Trophoblast cell (in vitro differentiated cells and primary cell): Measurements from ENCODE around the gene ISG20.

Experiments
- DNase-seq, 2 donors: peaks; one replicate each; pipeline ENCODE4 v3.0.0-alpha.2; 2016
- H2AFZ ChIP-seq: 2 replicates; pipeline ENCODE4 v1.6.1; 2013; ENCODE audit warnings: low read length, moderate library complexity, mild to moderate bottlenecking; ENCODE audit not compliant: insufficient read depth, poor library complexity
- H2AK5ac ChIP-seq: 2 replicates; pipeline ENCODE4 v1.6.1; 2013; ENCODE audit warnings: mild to moderate bottlenecking, low read length
- H2BK120ac ChIP-seq: 2 replicates; pipeline ENCODE4 v1.6.1; 2013; ENCODE audit warnings: low read length, mild to moderate bottlenecking, moderate library complexity; ENCODE audit not compliant: insufficient read depth, poor library complexity
- H2BK12ac ChIP-seq: 2 replicates; pipeline ENCODE4 v1.6.1; 2013; ENCODE audit warnings: mild to moderate bottlenecking, low read length, moderate library complexity
- H2BK5ac ChIP-seq: 2 replicates; pipeline ENCODE4 v1.6.1; 2013; ENCODE audit warnings: low read length, low read depth, moderate library complexity, mild to moderate bottlenecking; ENCODE audit not compliant: poor library complexity
- H3K14ac ChIP-seq: 2 replicates; pipeline ENCODE4 v1.6.1; 2013; ENCODE audit warnings: mild to moderate bottlenecking, low read length
- H3K18ac ChIP-seq: 2 replicates; pipeline ENCODE4 v1.6.1; 2013; ENCODE audit warnings: mild to moderate bottlenecking, low read length
- H3K23ac ChIP-seq: 2 replicates; pipeline ENCODE4 v1.6.1; 2013; ENCODE audit warnings: low read length
- H3K27ac ChIP-seq: 2 replicates; pipeline ENCODE4 v1.5.1; 2013; ENCODE audit warnings: low read depth, mild to moderate bottlenecking, inconsistent platforms, low read length, moderate library complexity
- H3K27me3 ChIP-seq: 2 replicates; pipeline ENCODE4 v1.6.1; 2013; ENCODE audit warnings: inconsistent platforms, mild to moderate bottlenecking, low read length, moderate library complexity; ENCODE audit not compliant: insufficient read depth
- H3K36me3 ChIP-seq, 2 experiments: 1 replicate in 1 of 2; 2 replicates in 1 of 2; pipeline ENCODE4 v1.6.1; 2013; ENCODE audit warnings: low read length in 2 of 2, mild to moderate bottlenecking in 2 of 2, moderate library complexity in 1 of 2; ENCODE audit not compliant: insufficient read depth in 2 of 2, control insufficient read depth in 1 of 2
- H3K4ac ChIP-seq: 2 replicates; pipeline ENCODE4 v1.6.1; 2013; ENCODE audit warnings: low read depth, mild to moderate bottlenecking, low read length, moderate library complexity
- H3K4me1 ChIP-seq, 2 experiments: 1 replicate in 1 of 2; 2 replicates in 1 of 2; pipeline ENCODE4 v1.6.1; 2013; ENCODE audit warnings: low read length in 2 of 2, mild to moderate bottlenecking in 2 of 2, moderate library complexity in 1 of 2; ENCODE audit not compliant: insufficient read depth in 2 of 2, control insufficient read depth in 1 of 2
- H3K4me2 ChIP-seq: 2 replicates; pipeline ENCODE4 v1.6.1; 2013; ENCODE audit warnings: inconsistent platforms, mild to moderate bottlenecking, low read length, moderate library complexity
- H3K4me3 ChIP-seq: 2 replicates; pipeline ENCODE4 v1.5.1; 2013; ENCODE audit warnings: mild to moderate bottlenecking, low read depth, low read length, inconsistent platforms
- H3K79me1 ChIP-seq: one replicate; pipeline ENCODE4 v1.6.1; 2013; ENCODE audit warnings: low read length
- H3K79me2 ChIP-seq: 2 replicates; pipeline ENCODE4 v1.6.1; 2013; ENCODE audit warnings: low read length, mild to moderate bottlenecking; ENCODE audit not compliant: control insufficient read depth, insufficient read depth, poor library complexity
- H3K9ac ChIP-seq: 2 replicates; pipeline ENCODE4 v1.6.1; 2013; ENCODE audit warnings: mild to moderate bottlenecking, low read length
- H3K9me3 ChIP-seq: 2 replicates; pipeline ENCODE4 v1.6.1; 2013; ENCODE audit warnings: low read depth, mild to moderate bottlenecking, control low read depth, inconsistent platforms, low read length; ENCODE audit not compliant: insufficient read depth
- H4K12ac ChIP-seq: 2 replicates; pipeline ENCODE4 v1.6.1; 2013; ENCODE audit warnings: low read depth, mild to moderate bottlenecking, low read length, moderate library complexity
- H4K8ac ChIP-seq: 2 replicates; pipeline ENCODE4 v1.6.1; 2013; ENCODE audit warnings: low read depth, mild to moderate bottlenecking, low read length, moderate library complexity
- H4K91ac ChIP-seq: one replicate; pipeline ENCODE4 v1.6.1; 2013; ENCODE audit warnings: low read depth, mild to moderate bottlenecking, low read length, moderate library complexity
- WGBS: extraction: QIAGEN DNeasy Blood & Tissue Kit; methylation state at CpG from one replicate; pipeline ENCODE4 v1.1.7; 2013; ENCODE audit warnings: missing lambda C conversion rate; ENCODE audit not compliant: insufficient read length, insufficient coverage; ENCODE audit errors: extremely low coverage; 5-methylcytosine and 5-hydroxymethylcytosine counted together

Gene ISG20

DNA sequence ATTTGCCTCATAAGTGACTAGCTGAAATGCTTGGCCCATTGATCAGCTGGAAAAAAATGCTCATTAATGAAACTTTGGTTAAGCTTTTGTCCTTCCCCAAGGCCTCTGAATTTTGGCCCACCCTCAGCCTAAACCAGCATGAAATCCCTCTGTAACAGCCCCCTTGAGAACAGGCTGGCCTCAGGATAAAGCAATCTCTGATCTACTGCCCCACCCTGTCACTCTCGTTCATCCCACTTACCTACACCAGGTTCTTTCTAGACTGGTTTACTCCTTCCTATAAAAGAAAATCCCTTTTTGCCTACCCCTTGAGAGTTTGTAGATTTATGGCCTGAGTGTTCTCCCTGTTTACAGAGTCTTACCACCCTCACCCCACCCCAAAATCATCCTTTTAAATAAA, 21.0 kb upstream of the ISG20 start:
- Histone ChIP-seq H3K9ac (no peak overlapping the region), H2AK5ac (no peak overlapping the region), H4K8ac (no peak overlapping the region), H2BK120ac (no peak overlapping the region), H3K9me3 (no peaks in the 10 kb centered on the region), H2BK12ac (no peak overlapping the region), H3K27ac (no peak overlapping the region), H3K27me3 (no peaks in the 10 kb centered on the region), H3K23ac (no peak overlapping the region), H3K79me1 (peaks cover 18% of the 10 kb centered on the region), H2BK5ac (no peak overlapping the region), H3K14ac (no peak overlapping the region), H3K79me2 (peaks cover 12% of the 10 kb centered on the region), H3K4me1 (peaks cover 7 to 10% of the 10 kb centered on the region in 2 experiments), H4K12ac (no peak overlapping the region), H3K4me2 (no peak overlapping the region), H4K91ac (no peak overlapping the region), H3K36me3 (no peaks in the 10 kb centered on the region), H3K4ac (no peak overlapping the region), H2AFZ (no peak overlapping the region), H3K18ac (no peak overlapping the region), H3K4me3 (no peak overlapping the region)
- WGBS = no CpG with 5 or more reads among the region's 1 CpG
- no peak for DNase-seq

DNA sequence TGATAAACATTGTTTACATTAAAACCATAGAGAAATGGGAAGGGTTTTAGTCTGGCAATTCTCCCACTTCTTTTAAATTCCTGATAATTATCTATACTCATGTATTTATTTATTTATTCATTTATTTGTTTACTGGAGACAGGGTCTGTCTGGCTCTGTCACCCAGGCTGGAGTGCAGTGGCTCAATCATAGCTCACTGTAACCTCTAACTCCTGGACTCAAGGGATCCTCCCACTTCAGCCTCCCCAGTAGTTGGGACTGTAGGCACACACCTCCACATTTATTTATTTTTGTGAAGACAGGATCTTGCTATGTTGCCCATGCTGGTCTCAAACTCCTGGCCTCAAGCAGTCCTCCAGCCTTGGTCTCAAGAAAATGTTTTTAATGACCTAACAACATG, 20.1 kb upstream of the ISG20 start:
- Histone ChIP-seq H3K23ac (no peak overlapping the region), H3K4me2 (no peak overlapping the region), H3K9me3 (no peaks in the 10 kb centered on the region), H3K79me1 (peaks cover 15% of the 10 kb centered on the region), H3K9ac (no peak overlapping the region), H2BK120ac (no peak overlapping the region), H3K4me1 (peaks cover 7 to 10% of the 10 kb centered on the region in 2 experiments), H3K79me2 (peaks cover 20% of the 10 kb centered on the region), H3K18ac (no peak overlapping the region), H3K36me3 (peaks cover 2 to 4% of the 10 kb centered on the region in 2 experiments), H4K12ac (no peak overlapping the region), H2BK5ac (no peak overlapping the region), H2BK12ac (no peak overlapping the region), H3K4me3 (no peak overlapping the region), H3K27ac (no peak overlapping the region), H3K14ac (no peak overlapping the region), H3K27me3 (no peaks in the 10 kb centered on the region), H4K8ac (no peak overlapping the region), H3K4ac (no peak overlapping the region), H2AK5ac (no peak overlapping the region), H4K91ac (no peak overlapping the region), H2AFZ (no peak overlapping the region)
- DNase-seq = no peak

DNA sequence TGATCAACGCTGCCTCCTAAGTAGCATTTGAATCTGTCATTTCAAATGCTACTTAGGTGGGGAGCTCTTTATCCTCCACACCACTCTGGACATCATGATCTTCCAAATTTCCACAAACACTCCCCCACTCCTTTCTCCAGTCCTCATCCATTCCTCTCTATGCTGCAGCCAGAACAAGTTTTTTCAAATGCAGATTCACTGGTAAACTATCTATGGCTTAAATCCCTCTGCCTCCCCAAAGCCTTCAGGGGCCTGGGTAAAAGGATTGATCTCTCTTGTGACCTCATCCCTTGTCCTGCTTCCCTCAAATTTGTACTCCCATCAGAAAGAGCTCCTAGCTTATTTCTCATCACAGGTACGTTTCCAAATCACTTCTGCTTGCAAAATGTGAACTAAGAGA, 19.0 kb upstream of the ISG20 start:
- Histone ChIP-seq H3K18ac (no peak overlapping the region), H2BK5ac (no peak overlapping the region), H3K9ac (no peak overlapping the region), H4K12ac (no peak overlapping the region), H2AK5ac (no peak overlapping the region), H3K79me1 (peaks cover 14% of the 10 kb centered on the region), H4K91ac (peak overlapping the region; percentile 2), H2BK120ac (peak overlapping the region; percentile 8), H4K8ac (no peak overlapping the region), H3K23ac (no peak overlapping the region), H3K4me2 (no peak overlapping the region), H3K79me2 (peaks cover 26% of the 10 kb centered on the region), H3K4ac (no peak overlapping the region), H3K9me3 (no peaks in the 10 kb centered on the region), H3K27me3 (no peaks in the 10 kb centered on the region), H3K4me3 (no peak overlapping the region), H2BK12ac (no peak overlapping the region), H3K36me3 (peaks cover 8 to 10% of the 10 kb centered on the region in 2 experiments), H3K14ac (no peak overlapping the region), H3K27ac (no peak overlapping the region), H2AFZ (no peak overlapping the region), H3K4me1 (peaks cover 11 to 16% of the 10 kb centered on the region in 2 experiments)
- DNase-seq = no peak
- WGBS = no CpG with 5 or more reads among the region's 2 CpGs

DNA sequence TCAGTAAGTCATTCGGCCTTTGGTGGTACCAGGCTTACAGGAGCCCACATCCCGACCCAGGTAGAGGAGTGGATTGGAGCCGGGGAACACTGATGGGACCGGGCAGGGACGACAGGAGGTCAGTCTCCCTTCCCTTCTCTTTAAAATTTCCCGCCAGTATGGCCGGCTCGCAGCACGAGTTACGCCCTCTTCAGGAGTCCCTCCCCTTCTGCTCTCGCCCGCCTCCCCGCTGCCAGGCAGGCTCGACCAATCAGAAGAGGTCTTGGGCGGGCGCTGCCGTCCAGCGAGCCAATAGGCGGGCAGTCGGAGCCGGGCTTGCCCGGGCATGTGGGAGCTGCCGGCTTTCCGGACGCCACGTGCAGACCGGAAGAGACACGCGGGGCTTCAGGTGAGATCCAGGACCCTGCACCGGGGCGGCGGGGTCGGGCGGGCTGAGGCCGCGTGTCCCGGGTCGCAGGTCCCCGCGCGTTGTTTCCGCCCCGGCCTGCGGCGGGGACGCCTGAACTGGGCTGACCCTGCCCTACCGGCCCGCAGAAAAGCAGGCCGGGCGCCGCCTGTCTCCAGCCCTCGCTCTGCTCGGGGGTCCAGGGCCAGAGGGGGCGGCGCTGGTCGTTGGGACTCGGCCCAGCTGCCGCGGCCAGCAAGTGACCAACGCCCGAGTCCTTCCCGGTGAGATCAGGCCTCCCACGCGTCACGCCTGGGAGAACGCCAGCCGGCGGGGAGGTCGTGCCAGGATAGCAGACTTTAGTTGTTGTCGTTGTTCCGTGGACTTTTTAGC, 17.6 kb upstream of the ISG20 start, which contains the start of gene AEN:
AEN (plus strand) TSS at position 346 of the 778 bp plus-strand sequence. CDS start 4,870 bp downstream, outside the sequence.
- Histone ChIP-seq H3K23ac (no peak within 1 kb of the TSS), H3K36me3 (peaks cover 16 to 18% of the 10 kb centered on the region in 2 experiments), H2AK5ac (peak within 1 kb of the TSS; percentile 12), H3K4ac (peak within 1 kb of the TSS; percentile 83), H3K79me1 (peaks cover 14% of the 10 kb centered on the region), H2BK12ac (peak within 1 kb of the TSS; percentile 41), H3K9ac (peak within 1 kb of the TSS; percentile 89), H3K27ac (peak within 1 kb of the TSS; percentile 72), H3K27me3 (no peaks in the 10 kb centered on the region), H3K79me2 (peaks cover 31% of the 10 kb centered on the region), H3K18ac (peak within 1 kb of the TSS; percentile 94), H2BK120ac (peak within 1 kb of the TSS; percentile 93), H3K9me3 (no peaks in the 10 kb centered on the region), H3K14ac (peak within 1 kb of the TSS; percentile 90), H2BK5ac (peak within 1 kb of the TSS; percentile 86), H3K4me2 (peak within 1 kb of the TSS; percentile 91), H4K91ac (peak within 1 kb of the TSS; percentile 97), H3K4me3 (peak within 1 kb of the TSS; percentile 89), H4K12ac (peak within 1 kb of the TSS; percentile 80), H3K4me1 (peaks cover 11 to 16% of the 10 kb centered on the region in 2 experiments), H4K8ac (peak within 1 kb of the TSS; percentile 71), H2AFZ (peak within 1 kb of the TSS; percentile 94)
- peak; percentile 96 to 98 for DNase-seq
- whole genome bisulfite sequencing = no CpG with 5 or more reads among the region's 71 CpGs
